Astrocyte (in vitro differentiated cells and primary cell): ENCODE results near the gene TEX2.

ENCODE experiments used
- CTCF ChIP-seq: IDR thresholded peaks from 2 replicates; pipeline ENCODE4 v1.5.1; 2011; ENCODE audit warnings: low read depth, mild to moderate bottlenecking, inconsistent platforms, low read length, moderate library complexity; ENCODE audit not compliant: insufficient read depth
- EZH2 ChIP-seq: IDR thresholded peaks from 2 replicates; pipeline ENCODE4 v1.6.1; 2012; ENCODE audit warnings: mild to moderate bottlenecking, low read length, inconsistent platforms; ENCODE audit not compliant: insufficient read depth

GRCh38 chr17:64205804-64206203 is 57.3 kb downstream of the TEX2 start:
- TF ChIP-seq CTCF (no peak), EZH2 (no peak)
